Activated gamma-delta T cell (primary cell): Measurements from ENCODE around the gene TGM4.
"Not testable (repeated sequence)": the region's sequence is repeated elsewhere in the genome, so short reads cannot be mapped to it uniquely, and the experiment has no call there.

Experiments used
- DNase-seq: peaks from one replicate; lab custom pipeline; 2025; lab: John Stamatoyannopoulos, UW

Gene TGM4

DNA sequence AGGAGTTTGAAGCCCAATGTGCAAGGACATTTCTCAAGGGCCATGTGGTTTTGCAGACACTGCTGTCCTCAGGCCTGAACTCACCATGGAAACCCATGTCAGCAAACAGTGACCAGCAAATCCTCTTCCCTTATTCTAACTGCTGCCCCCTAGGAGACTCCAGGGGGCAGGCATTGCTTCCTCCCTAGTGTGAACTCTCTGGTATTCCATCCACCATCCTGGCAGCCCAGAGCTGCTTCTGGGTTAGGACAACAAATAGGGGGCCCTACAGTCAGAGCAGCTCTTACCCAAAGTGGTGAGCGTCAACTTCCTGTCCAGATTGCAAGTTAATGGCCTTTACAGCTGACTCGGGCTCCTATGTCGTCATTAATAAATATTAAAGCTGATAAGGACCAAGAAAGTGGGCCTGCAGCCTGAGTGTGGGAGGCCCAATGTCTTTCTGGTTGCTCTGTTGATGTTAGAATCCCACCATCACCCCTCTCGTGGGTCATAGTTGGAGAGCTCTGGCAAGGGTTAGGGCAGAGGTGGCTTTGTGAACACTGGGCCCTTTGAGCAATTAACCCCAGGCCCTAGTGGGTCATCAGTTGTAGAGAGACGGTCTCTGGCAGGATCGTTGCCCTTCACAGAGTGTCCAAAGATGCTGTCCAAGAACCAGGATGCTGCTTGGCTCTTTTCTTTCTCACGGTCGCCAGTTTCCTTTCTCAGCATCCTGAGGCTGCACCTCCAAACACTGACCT lies 41.5 kb downstream of the TGM4 start:
- DNase-seq, result no peak

DNA sequence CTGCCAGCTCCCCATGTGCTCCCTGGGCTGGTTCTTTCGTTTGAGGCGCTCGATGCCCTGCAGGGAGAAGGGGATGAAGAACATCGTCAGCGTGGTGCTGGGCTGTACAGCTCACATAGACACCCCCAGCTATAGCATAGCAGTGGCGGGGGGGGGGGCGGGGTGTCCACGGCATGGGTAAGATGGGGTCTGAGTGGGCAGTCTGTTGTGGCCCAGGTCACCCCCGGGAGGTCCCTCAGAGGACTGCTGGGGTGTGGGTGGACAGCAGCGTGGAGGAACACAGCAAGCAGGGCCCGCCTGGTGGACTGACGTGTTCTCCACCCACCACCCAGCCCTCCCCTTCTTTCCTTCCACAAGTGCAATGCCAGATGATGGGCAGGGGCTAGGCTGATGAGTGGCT lies 43.7 kb downstream of the TGM4 start:
- DNase-seq, result no peak

DNA sequence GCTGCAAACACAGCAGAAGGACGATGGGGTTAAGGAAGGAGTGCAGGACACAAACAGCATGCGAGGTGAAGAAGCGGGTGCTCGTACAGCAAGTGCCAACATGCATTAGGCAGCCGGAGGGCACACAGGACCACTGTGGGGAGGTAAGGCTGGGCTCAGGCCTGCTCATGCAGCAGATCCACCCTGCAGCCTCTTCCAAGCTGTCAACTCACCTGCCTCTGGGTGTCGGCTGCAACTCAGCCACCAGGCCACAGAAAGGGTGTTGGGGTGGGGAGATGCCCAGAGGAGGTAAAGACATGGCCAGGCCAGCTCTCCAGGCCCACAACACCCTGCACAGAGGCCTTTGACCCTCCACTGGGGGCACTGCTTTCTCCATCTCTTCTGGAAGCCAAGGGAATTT lies 44.2 kb downstream of the TGM4 start:
- no peak for DNase-seq

DNA sequence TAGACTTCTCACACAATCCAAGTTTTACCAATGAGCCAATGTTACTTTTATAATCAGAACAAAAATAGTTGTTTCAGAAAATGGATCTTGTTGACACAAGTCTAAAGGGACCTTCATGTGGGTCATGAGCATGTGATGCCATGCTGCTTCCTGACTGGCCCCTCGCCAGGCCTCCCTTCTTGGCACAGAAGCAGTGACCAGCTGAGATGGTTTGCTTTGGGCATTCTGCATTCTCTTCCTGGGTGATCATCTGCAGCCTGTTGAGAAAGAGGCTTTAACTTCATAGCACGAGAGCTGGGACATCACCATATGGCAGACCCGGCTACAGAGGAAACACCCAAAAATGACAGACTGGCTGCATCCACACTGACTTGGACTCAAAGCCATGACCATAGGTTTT lies 45.7 kb downstream of the TGM4 start:
- DNase-seq, result no peak

DNA sequence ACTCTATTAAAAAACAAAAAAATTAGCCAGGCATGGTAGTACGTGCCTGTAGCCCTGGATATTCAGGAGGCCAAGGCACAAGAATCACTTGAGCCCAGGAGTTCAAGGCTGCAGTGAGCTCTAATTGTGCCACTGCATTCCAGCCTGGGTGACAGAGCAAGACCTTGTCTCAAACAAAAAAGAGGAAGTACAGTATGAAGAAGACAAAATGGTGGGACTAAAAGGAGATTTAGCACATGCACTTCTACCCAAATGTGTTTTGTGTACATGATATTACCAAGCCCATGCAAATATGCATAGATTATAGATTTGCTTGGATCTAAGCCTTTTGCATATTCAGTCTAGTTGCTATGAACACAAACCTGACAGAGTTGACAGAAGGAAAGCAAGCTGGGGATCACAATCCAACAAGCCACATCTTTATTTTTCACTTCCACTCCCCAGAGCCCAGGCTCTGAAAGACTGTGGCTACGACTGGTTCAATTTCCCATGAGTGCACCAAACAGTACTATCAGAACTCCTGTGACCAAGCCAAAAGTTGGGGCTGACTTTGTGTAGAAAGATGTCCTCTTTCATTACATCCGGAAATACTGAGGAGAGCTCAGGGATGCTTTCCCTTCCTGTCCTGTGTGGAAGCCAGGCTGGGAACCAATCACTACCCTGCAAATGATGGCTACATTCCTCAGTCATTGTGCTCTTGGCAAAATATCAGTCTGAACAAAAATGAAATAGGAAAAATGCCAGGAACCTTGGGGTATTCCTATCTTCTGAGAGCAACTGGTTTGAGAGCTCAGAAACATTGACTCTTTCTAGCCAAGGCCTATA lies 49.4 kb downstream of the TGM4 start:
- no peak for DNase-seq

DNA sequence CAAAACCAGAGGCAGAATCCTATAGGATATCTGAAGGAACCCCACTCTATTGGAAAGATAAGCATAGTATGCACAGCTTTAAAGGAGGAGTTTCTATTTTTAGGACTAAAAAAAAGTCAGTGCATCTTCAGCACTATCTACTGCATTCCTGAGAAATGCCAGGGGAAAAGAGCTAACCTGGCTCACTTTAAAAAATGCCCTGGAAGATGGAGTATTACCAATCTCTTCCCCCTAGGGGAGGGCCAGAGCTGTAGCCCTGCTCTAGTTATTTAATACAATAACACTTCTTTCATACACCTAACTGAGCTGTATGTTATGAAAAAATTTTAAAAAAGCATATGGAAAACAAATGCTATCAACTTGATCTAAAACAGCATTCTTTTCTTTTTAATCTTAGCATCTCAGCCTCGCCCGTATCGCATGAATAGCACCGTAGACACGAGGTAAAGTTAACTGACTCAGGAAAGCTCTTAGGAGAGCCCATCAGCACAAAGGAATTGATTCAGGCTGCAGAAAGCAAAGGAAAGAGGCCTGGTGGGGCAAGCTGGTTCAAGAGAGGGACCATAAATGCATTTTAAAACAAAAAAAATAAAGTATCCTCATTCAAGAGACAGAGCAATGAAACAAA lies 50.2 kb downstream of the TGM4 start:
- DNase-seq, result no peak

DNA sequence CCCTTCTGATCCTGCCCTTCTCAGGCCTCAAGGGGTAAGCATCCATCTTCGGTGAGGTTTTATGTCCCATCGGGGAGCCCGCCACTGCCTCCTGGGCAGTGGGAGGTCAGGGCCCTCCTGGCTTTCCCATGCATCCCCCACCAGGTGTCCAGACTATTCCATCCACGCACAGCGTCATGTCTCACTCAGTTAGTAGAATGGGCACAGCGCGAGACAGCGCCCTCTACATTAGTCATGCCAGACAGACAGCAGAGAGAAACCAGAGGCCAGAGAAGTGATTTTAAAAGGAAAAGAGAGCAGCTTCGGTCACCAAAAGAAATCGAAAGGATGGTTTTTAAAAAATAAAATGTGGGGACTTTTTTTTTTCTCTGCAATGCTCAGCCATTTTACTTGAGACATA lies 51.8 kb downstream of the TGM4 start:
- DNase-seq, result no peak

DNA sequence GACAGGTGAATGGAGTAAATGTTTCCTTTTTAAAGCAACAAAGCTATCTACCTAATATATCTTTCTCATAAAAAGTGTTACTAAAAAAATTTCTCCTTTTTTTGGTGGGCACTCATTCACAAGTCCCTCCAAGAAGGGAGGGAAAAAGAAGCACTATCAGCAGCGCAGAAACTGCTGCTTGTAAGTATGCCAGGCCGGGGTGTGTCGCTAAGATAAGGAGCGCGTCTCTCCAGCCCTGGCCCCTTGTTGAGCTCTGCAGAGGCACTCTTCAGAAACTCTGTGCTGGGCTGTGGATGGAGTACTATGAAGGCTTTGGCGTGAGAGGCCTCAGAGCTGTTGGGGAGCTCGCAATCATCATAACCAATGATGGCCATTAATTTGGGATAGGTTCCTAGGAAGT lies 52.5 kb downstream of the TGM4 start:
- no peak for DNase-seq

DNA sequence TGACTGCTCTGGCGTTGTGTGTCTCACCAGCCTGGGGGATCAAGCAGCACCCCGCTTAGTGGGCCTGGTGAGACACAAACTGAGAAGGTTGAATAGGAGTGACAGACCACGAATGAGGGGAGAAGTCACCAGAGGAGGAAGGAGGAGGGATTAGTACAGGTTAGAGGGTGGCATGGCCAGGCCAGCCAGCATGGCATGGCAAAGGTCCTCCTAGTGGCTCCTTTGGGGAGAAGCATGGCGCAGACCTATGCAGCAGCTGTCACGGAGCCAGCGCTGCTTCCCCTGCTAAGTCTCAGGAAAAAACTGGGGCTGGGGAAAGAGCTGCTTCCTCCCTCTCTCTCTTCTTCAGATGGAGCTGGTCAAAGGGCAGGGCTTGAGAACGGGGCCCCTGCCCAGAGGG lies 53.0 kb downstream of the TGM4 start:
- no peak for DNase-seq

DNA sequence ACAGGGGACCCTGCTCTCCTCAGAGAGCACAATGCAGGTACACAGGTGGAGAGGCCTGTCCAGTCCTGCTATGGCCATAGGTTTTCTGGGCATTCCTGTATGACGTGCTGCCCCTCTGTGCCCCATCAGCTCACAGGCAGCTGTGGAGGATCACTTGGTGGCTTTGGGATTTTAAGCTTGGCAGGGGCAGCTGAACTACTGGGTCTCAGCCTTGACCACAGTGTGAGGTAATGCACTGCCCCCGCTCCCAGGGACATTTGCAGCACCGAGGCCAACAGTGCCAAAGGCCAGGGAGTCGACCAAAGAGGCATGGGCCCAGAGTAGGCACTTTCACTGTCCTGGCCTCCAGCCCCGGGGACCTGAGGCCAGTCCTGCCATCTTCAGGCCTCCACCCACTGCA lies 55.4 kb downstream of the TGM4 start:
- no peak for DNase-seq

DNA sequence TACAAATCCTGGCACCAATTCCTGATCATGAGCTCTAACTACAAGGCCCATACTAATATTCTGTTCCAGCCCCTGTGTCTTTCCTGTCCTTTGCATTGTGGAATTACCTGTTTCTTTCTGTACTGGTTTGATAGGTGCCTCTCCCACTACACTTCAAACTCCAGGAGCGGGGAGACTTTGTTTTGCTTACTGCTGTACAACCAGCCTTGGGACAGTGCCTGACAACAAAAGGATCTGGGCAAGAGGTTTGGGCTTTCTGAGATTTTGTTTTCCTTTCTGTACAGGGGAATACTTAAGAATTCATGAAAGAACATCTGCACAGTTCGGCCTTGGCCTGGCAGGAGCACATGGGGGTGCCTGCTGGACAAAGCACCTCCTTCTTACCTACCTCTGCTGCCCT lies 56.5 kb downstream of the TGM4 start:
- DNase-seq, result no peak

DNA sequence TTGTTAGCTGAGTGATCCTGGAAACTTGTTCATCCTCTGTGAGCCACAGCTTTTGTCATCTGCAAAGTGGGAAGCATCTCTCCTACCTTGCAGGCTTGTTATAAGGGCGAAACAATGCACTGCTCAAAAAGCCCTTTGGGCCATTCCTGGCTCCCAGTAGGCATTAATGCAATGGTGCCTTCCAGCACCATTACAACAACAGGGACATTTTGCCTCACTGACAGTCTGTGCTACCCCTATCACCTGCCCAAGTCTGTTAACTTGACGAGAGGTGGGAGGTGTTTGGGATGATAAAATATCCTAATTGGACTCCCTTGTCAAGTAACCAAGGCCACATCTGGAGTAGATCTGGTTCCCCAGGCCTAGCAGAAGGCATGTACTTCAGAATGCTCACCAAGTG lies 57.4 kb downstream of the TGM4 start:
- DNase-seq, result no peak

DNA sequence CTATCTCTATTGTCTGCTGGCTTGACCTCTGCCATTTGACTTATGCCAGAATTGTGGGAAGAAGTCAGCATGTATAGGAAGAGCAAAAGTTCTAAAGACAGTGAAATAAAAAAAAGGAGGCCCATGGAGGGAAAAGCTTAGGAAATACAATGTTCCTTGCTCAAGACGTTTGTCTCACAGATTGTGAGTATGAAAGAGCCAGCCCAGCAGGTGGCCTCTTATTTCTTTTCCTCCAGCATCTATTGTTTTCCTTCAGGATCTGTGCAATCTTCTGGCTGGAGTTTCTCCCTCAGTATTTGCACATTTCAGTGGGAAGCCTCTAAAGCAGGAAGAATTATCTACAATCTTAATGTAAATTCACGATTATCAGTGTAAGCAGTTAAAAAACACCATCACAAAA lies 57.9 kb downstream of the TGM4 start:
- DNase-seq, result no peak

DNA sequence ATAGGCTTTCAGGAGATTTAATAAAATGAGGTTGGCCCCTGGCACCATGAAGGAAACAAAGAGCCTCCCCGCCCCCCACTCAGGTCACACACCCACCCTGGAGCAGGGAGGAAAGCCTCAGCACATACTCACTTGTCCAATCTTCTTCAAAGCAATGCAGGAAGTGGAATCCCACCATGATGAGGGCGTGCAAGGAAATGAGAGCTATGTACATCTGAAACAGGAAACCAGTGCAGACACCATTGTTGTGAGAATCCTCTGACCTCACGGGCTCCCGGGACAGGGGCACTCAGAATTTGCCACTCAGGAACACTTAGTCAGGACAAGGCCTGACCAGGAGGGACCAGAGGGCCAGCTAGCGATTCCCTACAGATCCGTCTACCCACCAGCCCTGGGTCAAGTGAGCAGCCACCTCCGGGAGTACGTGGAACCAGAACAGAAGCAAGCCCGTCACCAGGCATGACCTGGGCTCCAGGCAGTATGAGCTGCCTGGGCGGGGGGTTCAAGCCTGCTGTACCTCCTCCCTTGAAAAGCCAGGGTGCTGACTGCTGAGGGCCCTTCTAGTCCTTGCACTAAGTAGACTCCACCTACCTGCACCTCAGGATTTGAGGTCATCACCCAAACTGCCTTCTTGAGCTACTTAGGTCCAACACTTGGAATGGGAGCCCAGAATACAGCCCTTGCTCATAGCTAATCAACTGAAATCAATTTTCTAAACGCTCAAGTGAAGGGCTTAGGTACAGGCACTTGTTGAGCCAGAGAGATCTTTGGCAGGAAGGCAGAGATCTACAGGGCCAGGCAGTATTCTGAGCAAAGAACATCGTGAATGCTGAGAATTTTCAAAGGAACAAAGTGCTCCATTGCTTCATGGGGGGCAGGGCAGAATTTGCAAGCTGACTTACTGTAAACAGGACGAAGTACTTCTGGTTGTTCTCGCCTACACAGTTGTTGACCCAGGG lies 58.9 kb downstream of the TGM4 start:
- DNase-seq, result no peak

DNA sequence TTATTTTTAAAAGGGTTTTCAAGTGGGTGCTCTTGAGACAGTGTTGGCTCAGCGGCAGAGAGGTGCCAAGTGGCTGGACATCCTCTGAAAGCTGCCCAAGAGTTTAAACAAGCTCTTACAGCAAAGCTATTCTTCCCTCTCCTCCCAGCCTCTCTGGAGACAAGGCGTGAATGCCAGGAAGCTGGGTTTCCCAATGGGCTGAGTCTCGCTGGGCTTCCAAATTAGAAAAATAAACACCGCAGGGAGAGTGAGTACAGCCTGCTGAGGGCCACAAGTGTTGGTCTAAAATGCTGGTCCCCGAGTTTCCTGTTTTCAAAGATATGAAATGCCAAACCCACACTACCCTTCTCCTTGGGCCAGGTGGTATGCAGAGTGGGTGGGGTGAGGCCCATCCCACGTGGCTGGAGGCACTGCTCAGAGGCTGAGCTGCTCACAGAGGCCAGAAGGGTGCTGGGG lies 65.2 kb downstream of the TGM4 start:
- no peak for DNase-seq

DNA sequence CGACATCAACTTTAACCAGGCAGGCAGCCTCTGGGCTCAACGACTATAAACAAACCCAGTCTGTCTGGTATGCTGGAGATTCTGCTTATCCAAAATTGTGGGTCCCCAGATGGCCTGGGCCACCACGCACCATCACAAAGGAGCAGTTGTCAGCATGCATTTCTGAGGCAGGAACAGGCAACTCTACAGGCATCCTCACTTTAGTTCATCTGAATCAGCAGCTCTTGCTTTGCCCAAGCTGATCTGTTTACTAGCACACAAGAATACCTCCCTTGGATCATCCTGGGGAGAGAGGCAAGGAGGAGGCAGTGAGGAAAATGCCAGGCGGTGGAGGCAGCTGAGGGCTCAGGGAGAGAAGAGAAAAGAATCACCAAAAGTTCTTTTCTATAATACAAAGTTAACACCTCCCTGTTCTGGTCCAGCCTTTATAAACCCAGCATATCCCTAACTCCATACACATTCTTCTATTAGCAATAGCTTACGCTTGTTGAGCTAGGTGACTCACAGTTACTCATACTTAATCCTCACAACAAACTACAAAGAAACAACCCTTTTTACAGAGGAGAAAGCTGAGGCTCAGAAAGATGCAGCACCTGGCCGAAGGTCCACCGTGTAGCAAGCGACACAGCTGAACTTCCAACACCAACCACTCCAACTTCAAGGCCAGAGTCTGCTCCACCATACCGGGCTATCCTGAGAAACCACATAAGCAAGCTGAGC lies 68.0 kb downstream of the TGM4 start:
- no peak for DNase-seq

DNA sequence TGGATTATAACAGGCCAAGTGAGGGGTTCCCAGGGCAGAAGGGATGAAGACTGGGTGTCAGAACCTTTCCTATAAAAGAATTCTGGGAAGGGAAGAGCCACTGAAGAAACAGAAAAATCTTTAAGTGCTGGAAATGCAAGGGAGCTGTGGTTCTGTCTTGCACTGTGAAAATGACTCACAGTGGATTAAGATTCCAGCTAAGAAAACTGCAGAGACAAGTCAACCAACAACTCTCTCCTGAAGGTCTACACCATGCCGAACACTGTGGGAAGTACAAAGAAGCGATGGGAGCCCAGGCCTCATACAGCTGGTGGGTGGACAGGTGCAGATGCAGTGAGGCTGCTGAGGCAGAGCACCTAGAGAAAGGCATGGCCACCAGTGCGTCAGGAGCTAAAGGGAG lies 73.8 kb downstream of the TGM4 start:
- DNase-seq, result no peak

DNA sequence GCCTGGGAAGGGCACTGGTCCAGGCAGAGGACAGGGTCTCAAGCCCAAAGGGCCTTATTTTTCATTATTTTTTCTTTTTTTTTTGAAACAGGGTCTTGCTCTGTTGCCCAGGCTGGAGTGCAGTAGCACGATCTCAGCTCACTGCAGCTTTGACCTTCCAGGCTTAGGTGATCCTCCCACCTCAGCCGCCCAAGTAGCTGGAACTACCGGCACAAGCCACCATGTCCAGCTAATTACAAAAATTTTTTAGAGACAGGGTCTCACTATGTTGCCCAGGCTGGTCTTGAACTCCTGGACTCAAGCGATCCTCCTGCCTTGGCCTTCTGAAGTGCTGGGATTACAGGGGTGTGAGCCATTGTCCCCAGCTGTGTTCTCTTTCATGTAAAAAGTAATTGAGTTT lies 75.4 kb downstream of the TGM4 start:
- DNase-seq, result not testable (repeated sequence)

DNA sequence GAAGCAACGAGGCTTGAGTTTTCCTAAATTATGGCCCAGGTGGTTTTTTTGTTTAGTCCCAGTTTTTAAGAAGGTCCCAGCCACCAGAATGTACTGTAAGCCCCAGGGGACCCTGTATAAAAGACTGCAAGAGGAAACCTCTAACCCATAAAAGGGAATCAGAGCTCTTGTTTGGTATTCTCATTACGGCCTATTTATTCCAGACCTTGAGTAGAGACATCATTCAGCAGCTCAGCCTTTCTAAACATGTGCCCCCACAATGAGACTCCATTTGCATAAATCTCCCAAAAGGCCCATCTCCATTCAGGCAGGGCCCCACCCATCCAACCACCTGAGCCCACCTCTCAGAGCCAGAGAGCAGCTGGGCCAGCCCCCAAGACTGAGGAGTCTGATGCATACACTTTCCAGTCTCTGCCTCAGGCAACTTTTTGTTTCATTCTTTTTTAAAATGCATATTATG lies 75.9 kb downstream of the TGM4 start:
- DNase-seq, result no peak

DNA sequence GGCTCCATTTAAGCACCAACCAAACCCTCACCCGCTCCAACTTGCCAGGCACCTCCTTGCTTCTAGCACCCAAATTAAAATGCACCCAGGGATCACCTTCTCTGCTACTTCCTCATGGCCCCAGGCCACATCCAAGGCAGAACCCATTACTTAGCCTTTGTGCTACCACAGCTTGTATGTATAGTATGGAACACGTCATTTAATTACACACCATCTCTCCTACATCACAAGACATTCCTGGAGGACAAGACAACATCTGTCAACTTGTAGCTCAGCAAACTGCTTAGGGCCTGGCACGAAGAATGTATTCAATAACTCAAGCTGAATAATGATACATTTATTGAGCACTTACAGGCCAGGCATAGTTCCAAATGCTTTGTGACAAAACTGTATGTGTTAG lies 78.3 kb downstream of the TGM4 start:
- DNase-seq, result no peak

DNA sequence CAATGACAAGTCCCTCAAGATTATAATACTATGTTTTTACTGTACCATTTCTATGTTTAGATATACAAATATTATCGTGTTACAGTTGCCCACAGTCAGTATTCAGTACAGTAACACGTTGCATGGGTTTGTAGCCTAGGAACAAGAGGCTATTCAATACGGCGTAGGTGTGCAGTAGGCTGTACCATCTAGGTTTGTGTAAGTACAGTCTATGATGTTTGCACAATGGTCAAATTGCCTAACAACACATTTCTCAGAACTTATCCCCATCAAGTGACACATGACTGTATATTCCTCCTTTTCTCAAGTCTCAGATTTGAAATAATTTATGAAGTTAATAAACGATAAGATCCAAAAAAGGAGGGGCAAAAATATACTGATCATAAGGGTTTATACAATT lies 79.9 kb downstream of the TGM4 start:
- no peak for DNase-seq
